ENCODE results near the gene CERCAM.
"Not testable (repeated sequence)": the region's sequence is repeated elsewhere in the genome, so short reads cannot be mapped to it uniquely, and the experiment has no call there.

The CERCAM gene

DNA sequence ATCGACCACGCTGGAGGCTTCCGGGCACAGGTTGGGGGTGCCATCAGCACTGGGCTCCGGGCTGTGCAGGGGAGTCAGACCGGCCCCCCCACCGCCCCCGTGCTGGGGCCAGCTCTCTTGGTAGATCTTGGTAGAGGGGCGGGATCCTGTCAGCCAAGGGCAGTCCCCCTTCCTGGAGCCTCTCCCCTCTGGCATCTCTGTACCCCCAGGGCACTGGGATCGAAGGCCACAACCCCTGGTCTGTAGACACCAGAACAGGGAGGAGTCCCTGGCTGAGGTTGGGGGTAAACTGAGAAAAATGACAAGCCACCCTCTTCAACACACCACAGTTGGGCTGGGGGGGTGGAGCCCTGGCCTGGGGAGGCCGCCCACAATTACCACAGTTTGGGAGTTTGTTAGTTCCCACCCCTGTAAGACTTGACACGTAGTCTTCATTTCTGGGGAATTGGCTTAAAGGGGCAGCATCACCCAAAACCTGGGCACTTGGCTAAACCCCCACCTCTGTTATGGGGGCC is 882 bp downstream of the CERCAM start:
- Mint-ChIP-seq H3K9me3 (no peaks in the 10 kb centered on the region), H3K4me1 (peaks cover 14% of the 10 kb centered on the region), H3K27ac (peak overlapping the region; percentile 49), H3K36me3 (no peaks in the 10 kb centered on the region), H3K4me3 (peak overlapping the region; percentile 77), H3K27me3 (peaks cover 46% of the 10 kb centered on the region)
- ATAC-seq, result peak; percentile 9

DNA sequence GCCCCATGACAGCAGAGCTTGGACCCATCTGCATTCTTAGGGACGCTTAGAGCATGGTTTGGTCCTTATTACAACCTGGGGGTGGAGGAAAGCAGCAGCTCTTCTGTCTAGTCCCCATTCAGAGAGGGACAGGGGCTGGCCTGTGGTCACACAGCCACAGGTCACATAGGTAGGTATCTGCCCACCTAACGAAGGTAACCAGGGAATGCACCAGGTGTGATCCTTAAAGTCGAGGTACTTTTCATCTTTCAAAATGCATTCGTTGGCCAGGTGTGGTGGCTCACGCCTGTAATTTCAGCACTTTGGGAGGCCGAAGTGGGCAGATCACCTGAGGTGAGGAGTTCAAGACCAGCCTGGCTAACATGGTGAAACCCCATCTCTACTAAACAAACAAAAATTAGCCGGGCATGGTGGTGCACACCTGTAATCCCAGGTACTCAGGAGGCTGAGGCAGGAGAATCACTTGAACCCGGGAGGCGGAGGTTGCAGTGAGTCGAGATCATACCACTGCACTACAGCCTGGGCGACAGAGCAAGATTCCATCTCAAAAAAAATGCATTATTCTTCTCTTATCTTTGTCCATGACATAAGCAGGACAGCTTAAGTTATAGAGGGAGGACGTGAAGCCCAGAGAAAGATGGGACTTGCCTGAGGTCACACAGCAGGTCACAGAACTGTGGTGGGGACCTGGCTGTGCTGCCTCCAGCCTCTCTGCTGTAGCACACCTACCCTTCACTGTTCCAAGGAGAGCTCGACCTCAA is 1.5 kb downstream of the CERCAM start:
- peaks cover 14% of the 10 kb centered on the region for H3K4me1 Mint-ChIP-seq
- H3K27ac Mint-ChIP-seq, ATAC-seq, H3K9me3 Mint-ChIP-seq, H3K36me3 Mint-ChIP-seq: not testable (repeated sequence)
- H3K4me3 Mint-ChIP-seq, result peak overlapping the region; percentile 18
- peaks cover 39% of the 10 kb centered on the region for H3K27me3 Mint-ChIP-seq

DNA sequence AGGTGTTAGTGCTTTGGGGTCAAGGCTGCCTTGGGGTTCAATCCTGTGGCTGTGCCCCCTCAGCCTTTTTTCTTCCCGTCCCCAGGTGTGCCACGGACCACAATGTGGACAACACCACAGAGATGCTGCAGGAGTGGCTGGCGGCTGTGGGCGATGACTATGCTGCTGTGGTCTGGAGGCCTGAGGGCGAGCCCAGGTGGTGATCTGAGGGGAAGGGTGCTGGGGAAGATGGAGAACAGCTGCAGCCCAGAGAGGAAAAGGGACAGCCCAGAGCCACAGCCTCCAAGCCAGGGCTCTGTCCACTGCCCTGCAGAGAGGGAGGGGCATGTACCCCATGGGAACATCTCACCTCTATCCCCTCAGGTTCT is 2.1 kb downstream of the CERCAM start:
- Mint-ChIP-seq H3K9me3 (no peaks in the 10 kb centered on the region), H3K4me3 (no peak overlapping the region), H3K36me3 (no peaks in the 10 kb centered on the region), H3K27ac (no peak overlapping the region), H3K27me3 (peaks cover 35% of the 10 kb centered on the region), H3K4me1 (peaks cover 14% of the 10 kb centered on the region)
- no peak for ATAC-seq

DNA sequence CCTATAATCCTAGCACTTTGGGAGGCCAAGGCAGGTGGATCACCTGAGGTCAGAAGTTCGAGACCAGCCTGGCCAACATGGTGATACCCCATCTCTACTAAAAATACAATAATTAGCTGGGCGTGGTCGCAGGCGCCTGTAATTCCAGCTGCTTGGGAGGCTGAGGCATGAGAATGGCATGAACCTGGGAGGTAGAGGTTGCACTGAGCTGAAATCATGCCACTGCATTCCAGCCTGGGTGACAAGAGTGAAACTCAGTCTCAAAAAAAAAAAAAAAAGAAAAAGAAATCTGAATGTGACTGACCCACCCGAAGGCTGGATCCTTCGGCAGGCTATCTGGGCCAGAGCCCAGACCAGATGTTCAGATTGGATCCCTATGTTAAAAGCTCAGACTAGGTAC is 2.7 kb downstream of the CERCAM start:
- H3K36me3 Mint-ChIP-seq, H3K9me3 Mint-ChIP-seq, ATAC-seq, H3K4me3 Mint-ChIP-seq, H3K27ac Mint-ChIP-seq: not testable (repeated sequence)
- Mint-ChIP-seq H3K4me1 (peaks cover 14% of the 10 kb centered on the region), H3K27me3 (peaks cover 35% of the 10 kb centered on the region)

DNA sequence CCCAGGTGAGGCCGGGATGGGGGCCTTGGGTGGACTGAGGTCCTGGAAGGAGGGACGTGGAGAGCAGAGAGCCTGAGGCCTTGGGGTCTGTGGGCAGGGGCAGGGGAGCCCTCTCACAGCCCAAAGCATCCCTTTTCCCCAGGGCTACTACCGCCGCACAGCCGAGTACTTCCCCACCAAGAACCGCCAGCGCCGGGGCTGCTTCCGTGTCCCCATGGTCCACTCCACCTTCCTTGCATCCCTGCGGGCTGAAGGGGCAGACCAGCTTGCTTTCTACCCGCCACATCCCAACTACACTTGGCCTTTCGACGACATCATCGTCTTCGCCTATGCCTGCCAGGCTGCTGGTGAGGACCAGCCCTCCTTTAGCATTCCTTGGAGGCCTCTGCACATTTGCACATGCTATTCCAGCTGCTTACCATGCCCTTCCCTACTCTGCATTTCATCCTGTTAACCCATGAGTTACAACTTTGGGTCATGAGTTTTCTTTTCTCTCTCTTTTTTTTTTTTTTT is 3.7 kb downstream of the CERCAM start:
- no peaks in the 10 kb centered on the region for H3K36me3 Mint-ChIP-seq
- H3K27ac Mint-ChIP-seq, result peak overlapping the region; percentile 31
- H3K27me3 Mint-ChIP-seq, result peaks cover 28% of the 10 kb centered on the region
- H3K4me3 Mint-ChIP-seq, result no peak overlapping the region
- no peak for ATAC-seq
- no peaks in the 10 kb centered on the region for H3K9me3 Mint-ChIP-seq
- H3K4me1 Mint-ChIP-seq, result peaks cover 12% of the 10 kb centered on the region

DNA sequence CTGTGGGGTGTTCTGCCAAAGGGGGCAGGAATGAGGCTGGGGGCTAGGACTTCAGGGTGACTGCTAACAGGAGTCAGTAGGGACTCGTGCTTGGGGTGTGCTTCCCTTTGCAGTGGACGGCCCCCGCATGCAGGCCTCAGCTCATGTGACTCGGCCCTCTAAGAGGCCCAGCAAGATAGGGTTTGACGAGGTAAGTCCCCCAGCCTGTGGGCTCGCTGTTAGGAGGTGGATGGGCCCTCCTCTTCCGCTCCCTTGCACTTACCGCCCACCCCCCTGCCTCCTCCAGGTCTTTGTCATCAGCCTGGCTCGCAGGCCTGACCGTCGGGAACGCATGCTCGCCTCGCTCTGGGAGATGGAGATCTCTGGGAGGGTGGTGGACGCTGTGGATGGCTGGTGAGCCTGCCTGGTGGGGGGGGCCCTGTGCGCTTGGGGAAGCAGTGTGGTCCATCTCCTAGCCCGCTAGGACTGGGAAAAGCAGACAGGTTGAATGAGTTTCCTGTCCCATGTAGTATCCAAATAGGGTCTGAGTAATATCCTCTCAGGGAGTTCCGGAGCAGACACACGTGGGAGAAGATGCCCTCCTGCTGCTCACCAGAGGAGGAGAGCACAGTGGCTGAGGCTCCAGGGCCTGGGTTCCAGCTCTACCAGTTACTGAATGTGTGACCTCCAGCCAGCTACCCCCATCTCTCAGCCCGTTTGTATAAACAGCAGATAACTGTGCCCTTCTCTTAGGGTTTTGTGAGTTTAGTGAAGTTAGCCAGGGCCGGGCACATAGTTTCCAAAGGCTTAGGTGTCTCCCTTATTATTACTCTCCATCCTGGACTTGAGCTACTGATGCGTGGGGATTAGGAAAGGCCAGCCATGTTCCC is 8.2 kb downstream of the CERCAM start:
- Mint-ChIP-seq H3K27me3 (peaks cover 12% of the 10 kb centered on the region), H3K36me3 (no peaks in the 10 kb centered on the region), H3K27ac (no peak overlapping the region), H3K4me1 (no peaks in the 10 kb centered on the region), H3K9me3 (no peaks in the 10 kb centered on the region), H3K4me3 (no peak overlapping the region)
- no peak for ATAC-seq

DNA sequence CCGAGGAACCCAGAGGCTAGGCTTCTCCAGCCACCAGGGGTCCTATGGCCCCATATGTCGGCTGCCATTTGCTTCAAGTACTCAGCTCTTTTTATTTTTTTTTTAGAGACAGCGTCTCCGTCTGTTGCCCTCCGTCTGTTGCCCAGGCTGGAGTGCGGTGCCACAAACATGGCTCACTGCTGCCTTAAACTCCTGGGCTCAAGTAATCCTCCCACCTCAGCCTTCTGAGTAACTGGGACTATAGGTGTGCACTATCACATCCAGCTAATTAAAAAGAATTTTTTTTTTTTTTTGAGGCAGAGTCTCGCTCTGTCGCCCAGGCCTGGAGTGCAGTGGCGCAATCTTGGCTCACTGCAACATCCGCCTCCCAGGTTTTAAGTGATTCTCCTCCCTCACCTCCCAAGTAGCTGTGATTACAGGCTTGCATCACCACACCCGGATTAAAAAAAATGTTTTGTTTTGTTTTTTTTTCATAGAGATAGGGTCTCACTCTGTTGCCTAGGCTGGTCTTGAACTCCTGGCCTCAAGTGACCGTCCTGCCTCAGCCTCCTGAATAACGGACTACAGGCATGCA is 8.9 kb downstream of the CERCAM start:
- H3K4me1 Mint-ChIP-seq, result no peaks in the 10 kb centered on the region
- H3K4me3 Mint-ChIP-seq, result no peak overlapping the region
- H3K9me3 Mint-ChIP-seq, result no peaks in the 10 kb centered on the region
- H3K36me3 Mint-ChIP-seq, result no peaks in the 10 kb centered on the region
- H3K27ac Mint-ChIP-seq, result no peak overlapping the region
- peaks cover 5% of the 10 kb centered on the region for H3K27me3 Mint-ChIP-seq
- no peak for ATAC-seq

DNA sequence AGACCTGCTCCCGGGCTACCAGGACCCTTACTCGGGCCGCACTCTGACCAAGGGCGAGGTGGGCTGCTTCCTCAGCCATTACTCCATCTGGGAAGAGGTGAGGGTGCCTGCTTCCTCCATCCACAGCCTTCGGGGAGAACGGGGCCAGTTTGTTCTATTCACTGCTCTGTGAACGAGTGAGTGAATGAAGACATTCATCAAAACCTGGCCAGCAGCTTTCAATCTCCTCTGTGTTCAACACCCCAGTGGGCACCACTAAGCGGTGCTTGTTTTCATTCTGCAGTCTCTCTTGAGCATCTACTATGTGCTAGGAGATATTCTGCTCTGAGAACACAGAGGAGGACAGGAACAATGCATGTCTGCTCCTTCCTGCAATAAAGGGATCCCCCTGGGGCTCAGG is 10.6 kb downstream of the CERCAM start:
- ATAC-seq, result no peak
- H3K9me3 Mint-ChIP-seq, result no peaks in the 10 kb centered on the region
- H3K27ac Mint-ChIP-seq, result no peak overlapping the region
- H3K4me3 Mint-ChIP-seq, result no peak overlapping the region
- no peaks in the 10 kb centered on the region for H3K4me1 Mint-ChIP-seq
- H3K36me3 Mint-ChIP-seq, result no peaks in the 10 kb centered on the region
- H3K27me3 Mint-ChIP-seq, result no peaks in the 10 kb centered on the region

DNA sequence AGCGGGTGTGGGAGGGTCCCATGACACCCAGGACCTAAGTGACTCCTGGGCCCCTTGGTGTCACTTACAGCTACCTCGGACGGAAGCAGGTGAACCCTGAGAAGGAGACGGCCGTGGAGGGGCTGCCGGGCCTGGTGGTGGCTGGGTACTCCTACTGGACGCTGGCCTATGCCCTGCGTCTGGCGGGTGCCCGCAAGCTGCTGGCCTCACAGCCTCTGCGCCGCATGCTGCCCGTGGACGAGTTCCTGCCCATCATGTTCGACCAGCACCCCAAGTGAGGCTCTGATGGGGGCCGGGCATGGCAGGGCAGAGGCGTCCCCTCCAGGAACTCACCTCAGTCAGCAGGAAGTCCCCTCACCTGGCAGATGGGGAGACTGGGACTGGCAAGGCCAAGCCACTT is 13.7 kb downstream of the CERCAM start:
- ATAC-seq, result no peak

DNA sequence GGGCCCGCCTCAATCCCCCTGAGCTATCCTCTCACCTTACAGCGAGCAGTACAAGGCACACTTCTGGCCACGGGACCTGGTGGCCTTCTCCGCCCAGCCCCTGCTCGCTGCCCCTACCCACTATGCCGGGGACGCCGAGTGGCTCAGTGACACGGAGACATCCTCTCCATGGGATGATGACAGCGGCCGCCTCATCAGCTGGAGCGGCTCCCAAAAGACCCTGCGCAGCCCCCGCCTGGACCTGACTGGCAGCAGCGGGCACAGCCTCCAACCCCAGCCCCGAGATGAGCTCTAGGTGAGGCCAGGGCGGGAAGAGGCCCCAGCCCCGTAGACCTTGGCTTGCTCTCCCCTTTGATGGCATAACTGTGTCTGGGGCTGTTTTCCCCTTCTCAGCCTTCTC is 15.0 kb downstream of the CERCAM start:
- no peaks in the 10 kb centered on the region for H3K9me3 Mint-ChIP-seq
- H3K4me3 Mint-ChIP-seq, result no peak overlapping the region
- H3K27ac Mint-ChIP-seq, result no peak overlapping the region
- peaks cover 7% of the 10 kb centered on the region for H3K4me1 Mint-ChIP-seq
- no peaks in the 10 kb centered on the region for H3K27me3 Mint-ChIP-seq
- no peaks in the 10 kb centered on the region for H3K36me3 Mint-ChIP-seq
- no peak for ATAC-seq

More for the DNA sequence above, 13.7 kb downstream of the CERCAM start:
- Mint-ChIP-seq H3K4me3 (no peak overlapping the region), H3K9me3 (no peaks in the 10 kb centered on the region), H3K36me3 (no peaks in the 10 kb centered on the region), H3K27ac (no peak overlapping the region), H3K4me1 (peaks cover 7% of the 10 kb centered on the region), H3K27me3 (no peaks in the 10 kb centered on the region)

DNA sequence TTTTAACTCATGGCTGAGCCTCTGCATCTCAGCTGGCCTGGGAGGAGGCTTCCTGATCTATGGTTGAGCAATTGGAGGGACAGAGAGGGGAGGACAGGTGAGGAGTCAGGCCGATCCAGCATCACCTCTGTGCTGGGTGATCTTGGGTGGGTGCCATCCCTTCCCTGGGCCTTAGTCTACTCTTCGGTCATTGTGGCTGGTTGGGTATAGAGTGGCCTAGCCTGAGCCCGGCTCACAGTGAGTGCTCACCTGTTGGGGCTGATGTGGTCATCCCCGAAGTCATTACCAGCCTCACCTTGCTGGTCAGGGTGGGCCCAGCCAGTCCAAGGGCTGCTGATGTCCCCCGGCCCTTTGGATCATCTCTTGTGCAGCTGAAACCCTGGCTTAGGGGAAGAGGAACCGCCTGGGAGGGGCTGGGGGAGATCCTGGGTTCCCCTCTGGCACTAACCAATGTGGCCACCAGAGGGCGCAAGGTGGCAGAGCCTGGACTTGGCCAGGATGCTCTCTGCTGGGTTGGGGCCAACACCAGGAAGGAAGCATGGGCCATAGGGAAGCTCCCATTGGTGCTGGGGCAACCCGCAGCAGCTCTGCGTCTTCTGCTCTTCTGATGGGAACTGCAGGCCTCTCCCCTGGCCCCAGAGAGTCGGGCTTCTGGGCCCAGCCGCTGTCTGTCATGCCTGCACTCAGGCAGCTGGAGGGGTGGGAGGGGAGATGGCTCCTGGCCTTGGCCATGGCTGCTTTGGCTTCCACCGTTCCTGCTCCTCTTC is 17.9 kb downstream of the CERCAM start:
- Mint-ChIP-seq H3K27ac (no peak overlapping the region), H3K9me3 (no peaks in the 10 kb centered on the region), H3K27me3 (no peaks in the 10 kb centered on the region), H3K36me3 (no peaks in the 10 kb centered on the region), H3K4me1 (peaks cover 7% of the 10 kb centered on the region), H3K4me3 (no peak overlapping the region)
- peak; percentile 86 for ATAC-seq

DNA sequence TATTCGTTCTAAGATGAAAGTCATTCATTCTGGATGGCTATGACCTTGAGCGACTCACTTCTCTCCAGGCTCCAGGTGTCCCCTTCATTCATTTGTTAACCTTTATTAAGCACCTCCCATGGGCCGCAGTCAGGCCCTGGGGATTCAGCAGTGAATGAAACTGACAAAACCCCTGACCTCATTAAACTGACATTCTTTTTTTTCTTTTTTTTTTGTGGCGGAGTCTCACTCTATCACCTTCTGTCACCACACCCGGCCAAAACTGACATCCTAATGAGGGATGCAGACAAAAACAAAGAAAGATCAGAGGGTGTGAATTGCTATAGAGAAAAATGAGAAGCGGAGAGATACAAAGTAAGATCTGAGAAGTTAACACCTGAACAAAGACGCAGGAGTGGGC is 18.6 kb downstream of the CERCAM start:
- Mint-ChIP-seq H3K27ac (no peak overlapping the region), H3K27me3 (no peaks in the 10 kb centered on the region), H3K9me3 (no peaks in the 10 kb centered on the region), H3K4me1 (peaks cover 7% of the 10 kb centered on the region), H3K36me3 (no peaks in the 10 kb centered on the region), H3K4me3 (no peak overlapping the region)
- ATAC-seq, result peak; percentile 62

DNA sequence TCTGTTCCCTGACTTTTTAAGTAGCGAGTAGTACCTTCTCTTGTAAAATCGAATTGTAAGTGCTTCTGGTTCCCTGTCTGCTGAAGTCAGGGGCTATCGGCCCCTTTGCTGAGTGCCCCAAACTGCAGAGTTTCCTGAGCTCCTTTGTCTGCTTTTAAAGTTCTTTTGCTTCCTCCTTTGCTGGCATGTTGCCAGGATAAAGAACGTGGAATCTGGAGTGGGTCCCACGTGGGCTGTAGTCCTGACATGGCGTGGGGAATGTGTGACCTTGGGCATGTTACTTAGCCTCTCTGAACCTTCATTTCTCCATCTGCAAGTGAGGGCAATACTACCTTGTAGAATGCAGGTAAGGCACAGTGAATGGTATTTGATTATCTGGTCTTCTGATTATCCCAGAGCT is 21.5 kb downstream of the CERCAM start:
- H3K9me3 Mint-ChIP-seq, result no peaks in the 10 kb centered on the region
- H3K36me3 Mint-ChIP-seq, result no peaks in the 10 kb centered on the region
- no peaks in the 10 kb centered on the region for H3K27me3 Mint-ChIP-seq
- ATAC-seq, result no peak
- H3K4me1 Mint-ChIP-seq, result peaks cover 7% of the 10 kb centered on the region
- H3K27ac Mint-ChIP-seq, result no peak overlapping the region
- no peak overlapping the region for H3K4me3 Mint-ChIP-seq

DNA sequence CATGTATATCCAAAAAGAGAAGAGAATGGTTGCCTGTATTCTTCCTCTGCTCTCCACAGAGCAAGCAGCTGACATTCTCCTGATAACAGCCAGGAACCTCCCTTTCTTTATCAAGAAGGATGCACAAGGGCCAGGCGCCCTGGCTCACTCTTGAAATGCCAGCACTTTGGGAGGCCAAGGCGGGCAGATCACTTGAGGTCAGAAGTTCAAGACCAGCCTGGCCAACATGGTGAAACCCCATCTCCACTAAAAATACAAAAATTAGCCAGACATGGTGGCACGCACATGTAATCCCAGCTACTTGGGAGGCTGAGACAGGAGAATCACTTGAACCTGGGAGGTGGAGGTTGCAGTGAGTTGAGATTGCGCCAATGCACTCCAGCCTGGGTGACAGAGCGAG is 25.8 kb downstream of the CERCAM start:
- not testable (repeated sequence) for H3K9me3 Mint-ChIP-seq, H3K27ac Mint-ChIP-seq

DNA sequence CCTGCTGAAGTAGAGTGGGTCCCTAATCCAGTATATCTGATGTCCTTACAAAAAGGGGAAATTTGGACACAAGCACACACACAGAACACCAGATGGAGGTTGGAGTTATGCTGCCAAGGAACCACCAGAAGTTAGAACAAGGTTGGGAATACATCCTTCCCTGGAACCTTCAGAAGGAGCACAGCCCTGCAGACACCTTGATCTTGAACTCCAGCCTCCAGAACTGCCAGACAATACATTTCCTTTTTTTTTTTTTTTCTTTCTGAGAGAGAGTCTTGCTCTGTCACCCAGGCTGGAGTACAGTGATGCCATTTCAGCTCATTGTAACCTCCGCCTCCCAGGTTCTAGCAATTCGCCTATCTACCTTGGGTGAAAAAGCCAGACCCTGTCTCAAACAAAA is 28.1 kb downstream of the CERCAM start:
- Mint-ChIP-seq H3K9me3 (no peaks in the 10 kb centered on the region), H3K27ac (no peak overlapping the region), H3K4me3 (no peak overlapping the region), H3K4me1 (no peaks in the 10 kb centered on the region), H3K27me3 (no peaks in the 10 kb centered on the region), H3K36me3 (no peaks in the 10 kb centered on the region)
- ATAC-seq, result no peak

More for the DNA sequence above, 25.8 kb downstream of the CERCAM start:
- H3K4me3 Mint-ChIP-seq, H3K4me1 Mint-ChIP-seq, ATAC-seq, H3K27me3 Mint-ChIP-seq, H3K36me3 Mint-ChIP-seq: not testable (repeated sequence)

Measured in stimulated activated memory B cell treated with anti-CD40 and anti-IgM and Interleukin-4, amounts not matched to agents 10 μg/mL and 1 μg/mL and 100 μg/mL, for 72 hours (primary cell).